ENCODE results near the gene WSB1.

WSB1 gene

GRCh38 chr17:27247071-27247957 is 46.6 kb upstream of the WSB1 start (continued):
- TF ChIP-seq EGR2 (tag by site-specific recombination; IDR thresholded peaks at IDR 0.05; ENCODE audit: low read depth) (no peak), ZNF274 (IDR thresholded peaks at IDR 0.05; ENCODE audit: low read length) (no peak), ZNF274 (tag by site-specific recombination; IDR thresholded peaks at IDR 0.05; ENCODE audit: borderline replicate concordance) (no peak), ZNF571 (tag by site-specific recombination; IDR thresholded peaks at IDR 0.05) (no peak), ZNF174 (tag by site-specific recombination; IDR thresholded peaks at IDR 0.05) (no peak), ZFP69B (tag by site-specific recombination; IDR thresholded peaks at IDR 0.05) (peak; percentile 70), ZNF184 (tag by site-specific recombination; IDR thresholded peaks at IDR 0.05) (no peak), ZBTB17 (tag by site-specific recombination; IDR thresholded peaks at IDR 0.05) (peak; percentile 53), ZNF335 (tag by site-specific recombination; conservative IDR thresholded peaks at IDR 0.05) (no peak), HOXC10 (CRISPR knock-in tag; IDR thresholded peaks at IDR 0.05) (no peak), ZNF324 (tag by site-specific recombination; IDR thresholded peaks at IDR 0.05) (no peak), WT1 (tag by site-specific recombination; IDR thresholded peaks at IDR 0.05) (0 out of 2 replicates have a peak, but pooled peaks have one; percentile 14), ZNF623 (tag by site-specific recombination; IDR thresholded peaks at IDR 0.05) (no peak), ZNF214 (tag by site-specific recombination; IDR thresholded peaks at IDR 0.05; ENCODE audit: borderline replicate concordance) (no peak), SP7 (tag by site-specific recombination; IDR thresholded peaks at IDR 0.05) (peak; percentile 87), KLF8 (tag by site-specific recombination; IDR thresholded peaks at IDR 0.05) (0 out of 2 replicates have a peak, but pooled peaks have one; percentile 54), ZNF404 (tag by site-specific recombination; IDR thresholded peaks at IDR 0.05) (no peak), BCL6B (tag by site-specific recombination; IDR thresholded peaks at IDR 0.05) (no peak), ZEB2 (tag by site-specific recombination; IDR thresholded peaks at IDR 0.05) (0 out of 2 replicates have a peak, but pooled peaks have one; percentile 32), KLF16 (tag by site-specific recombination; IDR thresholded peaks at IDR 0.05) (no peak), ZBTB48 (tag by site-specific recombination; IDR thresholded peaks at IDR 0.05) (peak; percentile 80), ZNF366 (tag by site-specific recombination; conservative IDR thresholded peaks at IDR 0.05) (peak; percentile 52; the same call in 1 of the 2 replicates), ZNF785 (tag by site-specific recombination; IDR thresholded peaks at IDR 0.05) (no peak), KLF17 (tag by site-specific recombination; IDR thresholded peaks at IDR 0.05) (no peak), KLF7 (tag by site-specific recombination; IDR thresholded peaks at IDR 0.05; ENCODE audit: borderline replicate concordance) (no peak), ZNF362 (tag by site-specific recombination; IDR thresholded peaks at IDR 0.05) (no peak), SP2 (tag by site-specific recombination; IDR thresholded peaks at IDR 0.05) (no peak), PBX3 (CRISPR knock-in tag; IDR thresholded peaks at IDR 0.05) (no peak), ZFHX2 (tag by site-specific recombination; conservative IDR thresholded peaks at IDR 0.05) (peak; percentile 65), ZNF621 (tag by site-specific recombination; IDR thresholded peaks at IDR 0.05) (no peak), PRDM10 (tag by site-specific recombination; IDR thresholded peaks at IDR 0.05) (peak; percentile 74), GLIS1 (tag by site-specific recombination; IDR thresholded peaks at IDR 0.05) (peak; percentile 74)

All from HEK293 (cell line).